Measurements from ENCODE around the gene PAPSS1. TPM values are rescaled to one million over a fixed set of nuclear protein-coding genes. Genes with fewer than 3 reads are reported as not detected.

PAPSS1 gene
- total and polyA plus RNA-seq, 2 of the 8 experiments (the other 6 are each of a cell fraction or from before 2014, with no cell fraction given): 79.2 to 98.5 TPM

DNA sequence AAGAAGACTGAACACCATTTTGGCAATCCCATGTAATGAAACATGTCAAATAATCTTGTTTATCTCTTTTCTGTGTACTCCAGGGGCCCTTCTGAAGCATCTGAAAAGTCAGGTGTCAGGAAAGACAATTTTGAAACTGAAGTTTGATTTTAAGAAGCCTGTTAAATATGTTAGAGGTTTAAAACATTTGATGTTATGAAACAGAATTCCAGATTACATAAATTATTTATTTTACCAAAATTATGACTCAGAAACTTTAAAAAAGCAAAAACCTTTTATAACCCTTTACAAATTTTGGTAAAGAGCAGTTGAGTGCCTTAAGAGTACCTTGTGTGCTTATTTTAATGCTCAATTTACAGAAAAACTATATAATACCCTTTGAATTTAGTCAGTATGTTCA, 130.8 kb downstream of the PAPSS1 start:
- Histone ChIP-seq H4K5ac (ENCODE audit: insufficient read length, low read depth, low read length) (no peak overlapping the region), H3K9me3 (ENCODE audit: insufficient read depth in 2 of 2, low read depth in 1 of 2, low read length in 1 of 2) (peaks cover 10 to 14% of the 10 kb centered on the region in 2 experiments), H2BK120ac (replicated peaks; ENCODE audit: low read depth, low read length) (no peak overlapping the region), H3K27ac (ENCODE audit: low read depth, low read length) (no peak overlapping the region), H4K8ac (ENCODE audit: extremely low read depth, insufficient read depth, low read length) (no peak overlapping the region), H3K9ac (replicated peaks in 1 of 4; ENCODE audit: extremely low read depth in 1 of 4, low read depth in 3 of 4, low read length in 3 of 4) (no peak overlapping the region), H2BK15ac (ENCODE audit: low read length) (no peak overlapping the region), H3K18ac (ENCODE audit: extremely low read depth, low read length) (no peak overlapping the region), H3K79me2 (ENCODE audit: control insufficient read depth in 1 of 2, insufficient read depth in 2 of 2, low read length in 2 of 2) (no peaks in the 10 kb centered on the region), H3K23ac (ENCODE audit: insufficient read length) (no peak overlapping the region), H3K4me2 (ENCODE audit: insufficient read depth in 1 of 2, low read depth in 2 of 2, low read length in 2 of 2) (no peak overlapping the region), H4K91ac (replicated peaks; ENCODE audit: insufficient read length, low read length) (no peak overlapping the region), H3K14ac (ENCODE audit: insufficient read length) (no peak overlapping the region), H3K36me3 (ENCODE audit: control insufficient read depth in 2 of 4, insufficient read depth in 4 of 4, low read length in 3 of 4) (no peaks in the 10 kb centered on the region; a peak in 2 of 8 replicates), H2BK20ac (ENCODE audit: low read length) (no peak overlapping the region), H3K4me3 (ENCODE audit: extremely low read depth in 1 of 4, insufficient read depth in 2 of 4, low read depth in 3 of 4, low read length in 4 of 4) (no peak overlapping the region), H4K20me1 (replicated peaks in 1 of 2; ENCODE audit: control insufficient read depth in 1 of 2, insufficient read depth in 2 of 2, low read length in 2 of 2) (no peaks in the 10 kb centered on the region), H3K27me3 (replicated peaks in 1 of 4; ENCODE audit: control insufficient read depth in 3 of 4, extremely low read depth in 1 of 4, insufficient read depth in 3 of 4, low read length in 3 of 4) (no peaks in the 10 kb centered on the region), H3K23me2 (ENCODE audit: low read depth, low read length) (no peaks in the 10 kb centered on the region), H3K4ac (replicated peaks; ENCODE audit: insufficient read length, low read depth, low read length) (no peak overlapping the region), H3K56ac (replicated peaks; ENCODE audit: insufficient read length, low read depth, low read length) (no peak overlapping the region), H2AFZ (ENCODE audit: low read length) (no peak overlapping the region), H3K4me1 (replicated peaks in 1 of 4; ENCODE audit: control insufficient read depth in 3 of 4, insufficient read depth in 4 of 4, low read length in 3 of 4) (no peaks in the 10 kb centered on the region), H2BK5ac (ENCODE audit: low read depth, low read length) (no peak overlapping the region), H2BK12ac (ENCODE audit: low read depth, low read length) (no peak overlapping the region), H2AK5ac (ENCODE audit: low read depth, low read length) (no peak overlapping the region), H3K79me1 (ENCODE audit: low read depth, low read length) (no peaks in the 10 kb centered on the region)
- ChIA-PET POLR2A (ENCODE audit: partially characterized antibody) (interaction anchor here (0.6 kb wide), 1 partner anchor 511 kb away, joined by 3 read pairs; no protein-coding TSS in a partner anchor), CTCF (ENCODE audit: partially characterized antibody) (interaction anchor here (0.6 kb wide), 1 partner anchor 406 kb away, joined by 3 read pairs; no protein-coding TSS in a partner anchor)
- no peak for FAIRE-seq
- DNase-seq (ENCODE audit: low read depth in 1 of 2, low spot score in 2 of 2): no peak
- TF ChIP-seq, protein P1, sequence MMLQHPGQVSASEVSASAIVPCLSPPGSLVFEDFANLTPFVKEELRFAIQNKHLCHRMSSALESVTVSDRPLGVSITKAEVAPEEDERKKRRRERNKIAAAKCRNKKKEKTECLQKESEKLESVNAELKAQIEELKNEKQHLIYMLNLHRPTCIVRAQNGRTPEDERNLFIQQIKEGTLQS (IDR thresholded peaks at IDR 0.05; ENCODE audit: insufficient read depth, low read depth, low read length): no peak
- TF ChIP-seq TAF7 (optimal IDR thresholded peaks at IDR 0.05; ENCODE audit: borderline replicate concordance, low read depth, low read length): no peak
- TF ChIP-seq BCL11A (IDR thresholded peaks at IDR 0.05; ENCODE audit: low read depth in 2 of 2, low read length in 2 of 2): no peak
- TF ChIP-seq SP1 (IDR thresholded peaks at IDR 0.05; ENCODE audit: low read depth, low read length): no peak
- TF ChIP-seq GTF2F1 (IDR thresholded peaks at IDR 0.05; ENCODE audit: borderline replicate concordance, low read depth, low read length): no peak
- TF ChIP-seq, protein P2, sequence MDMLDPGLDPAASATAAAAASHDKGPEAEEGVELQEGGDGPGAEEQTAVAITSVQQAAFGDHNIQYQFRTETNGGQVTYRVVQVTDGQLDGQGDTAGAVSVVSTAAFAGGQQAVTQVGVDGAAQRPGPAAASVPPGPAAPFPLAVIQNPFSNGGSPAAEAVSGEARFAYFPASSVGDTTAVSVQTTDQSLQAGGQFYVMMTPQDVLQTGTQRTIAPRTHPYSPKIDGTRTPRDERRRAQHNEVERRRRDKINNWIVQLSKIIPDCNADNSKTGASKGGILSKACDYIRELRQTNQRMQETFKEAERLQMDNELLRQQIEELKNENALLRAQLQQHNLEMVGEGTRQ (IDR thresholded peaks at IDR 0.05; ENCODE audit: low read length): no peak
- no peak for TF ChIP-seq NRF1 (IDR thresholded peaks at IDR 0.05; ENCODE audit: low read depth, low read length)
- no peak for TF ChIP-seq JUND (IDR thresholded peaks at IDR 0.05; ENCODE audit: low read length)
- TF ChIP-seq SIX5 (IDR thresholded peaks at IDR 0.05; ENCODE audit: low read depth, low read length): no peak
- TF ChIP-seq CBX5 (IDR thresholded peaks at IDR 0.05; ENCODE audit: low read depth, low read length): no peak
- no peak for TF ChIP-seq TAF1 (IDR thresholded peaks at IDR 0.05; ENCODE audit: low read depth, low read length)
- no peak for TF ChIP-seq CBX8 (IDR thresholded peaks at IDR 0.05; ENCODE audit: borderline replicate concordance, low read depth, low read length)
- no peak for TF ChIP-seq FOSL1 (IDR thresholded peaks at IDR 0.05; ENCODE audit: insufficient read depth, low read depth, low read length)
- no peak for TF ChIP-seq JUN (IDR thresholded peaks at IDR 0.05; ENCODE audit: low read depth, low read length)
- no peak for TF ChIP-seq RFX5 (IDR thresholded peaks at IDR 0.05; ENCODE audit: borderline replicate concordance, low read depth, low read length)

All from H1 (cell line).